Osteocyte (in vitro differentiated cells): ENCODE data around the gene EPS15. TPM values are rescaled to one million over a fixed set of nuclear protein-coding genes. Genes with fewer than 3 reads are reported as not detected.
"Not testable (repeated sequence)": the region's sequence is repeated elsewhere in the genome, so short reads cannot be mapped to it uniquely, and the experiment has no call there.

Source experiments
- DNase-seq: peaks from one replicate; pipeline ENCODE4 v3.0.0; 2021; ENCODE audit warnings: mixed read lengths; ENCODE audit not compliant: unreplicated experiment; ENCODE audit errors: extremely low spot score
- H3K27ac Mint-ChIP-seq: one replicate; pipeline ENCODE4 v1.8.0; 2021; ENCODE audit warnings: mild to moderate bottlenecking, mixed read lengths; ENCODE audit not compliant: unreplicated experiment
- H3K27me3 Mint-ChIP-seq: one replicate; pipeline ENCODE4 v1.8.0; 2021; ENCODE audit warnings: mixed read lengths; ENCODE audit not compliant: unreplicated experiment
- H3K36me3 Mint-ChIP-seq: one replicate; pipeline ENCODE4 v1.8.0; 2021; ENCODE audit warnings: mixed read lengths; ENCODE audit not compliant: unreplicated experiment
- H3K4me1 Mint-ChIP-seq: one replicate; pipeline ENCODE4 v1.8.0; 2021; ENCODE audit warnings: mixed read lengths; ENCODE audit not compliant: unreplicated experiment
- H3K4me3 Mint-ChIP-seq: one replicate; pipeline ENCODE4 v1.8.0; 2021; ENCODE audit warnings: mild to moderate bottlenecking, moderate library complexity, mixed read lengths; ENCODE audit not compliant: unreplicated experiment
- H3K9me3 Mint-ChIP-seq: one replicate; pipeline ENCODE4 v1.8.0; 2021; ENCODE audit warnings: mixed read lengths; ENCODE audit not compliant: unreplicated experiment
- CTCF ChIP-seq: fragments of 200-600 bp; sonication (generic); IDR thresholded peaks from 2 replicates; pipeline ENCODE4 v1.5.0; 2021; ENCODE audit warnings: antibody characterized with exemption, mild to moderate bottlenecking, moderate library complexity
- total RNA-seq: library from RNA; stranded (reverse); gene quantifications from 2 replicates; pipeline ENCODE4 v1.2.1, GENCODE V29; 2021

Gene EPS15
- total RNA-seq, 1 donor from 2014 or later: 62.4 TPM

- Mint-ChIP-seq H3K4me1 (peaks cover 5% of the 10 kb centered on the region), H3K36me3 (peaks cover 43% of the 10 kb centered on the region), H3K4me3 (no peak overlapping the region), H3K27ac (no peak overlapping the region), H3K9me3 (no peaks in the 10 kb centered on the region), H3K27me3 (no peaks in the 10 kb centered on the region)
- DNase-seq: no peak
- TF ChIP-seq CTCF: no peak
Observed at GRCh38 chr1:51473331-51474115, 45.5 kb downstream of the EPS15 start.

- no peak overlapping the region for H3K27ac Mint-ChIP-seq
- peaks cover 5% of the 10 kb centered on the region for H3K4me1 Mint-ChIP-seq
- peaks cover 44% of the 10 kb centered on the region for H3K36me3 Mint-ChIP-seq
- no peak for TF ChIP-seq CTCF
- H3K9me3 Mint-ChIP-seq: no peaks in the 10 kb centered on the region
- no peak overlapping the region for H3K4me3 Mint-ChIP-seq
- no peak for DNase-seq
- H3K27me3 Mint-ChIP-seq: no peaks in the 10 kb centered on the region
Observed at GRCh38 chr1:51472359-51472758, 46.7 kb downstream of the EPS15 start.

- H3K9me3 Mint-ChIP-seq: no peaks in the 10 kb centered on the region
- peaks cover 43% of the 10 kb centered on the region for H3K36me3 Mint-ChIP-seq
- H3K4me1 Mint-ChIP-seq: peaks cover 5% of the 10 kb centered on the region
- no peak overlapping the region for H3K4me3 Mint-ChIP-seq
- no peak overlapping the region for H3K27ac Mint-ChIP-seq
- H3K27me3 Mint-ChIP-seq: no peaks in the 10 kb centered on the region
- no peak for TF ChIP-seq CTCF
- DNase-seq: no peak
Observed at GRCh38 chr1:51469518-51469917, 49.5 kb downstream of the EPS15 start.

GRCh38 chr1:51464828-51465227, 54.2 kb downstream of the EPS15 start:
- H3K36me3 Mint-ChIP-seq: peaks cover 34% of the 10 kb centered on the region
- DNase-seq: no peak
- H3K4me1 Mint-ChIP-seq: no peaks in the 10 kb centered on the region
- no peak overlapping the region for H3K4me3 Mint-ChIP-seq
- H3K9me3 Mint-ChIP-seq: no peaks in the 10 kb centered on the region
- no peak for TF ChIP-seq CTCF
- H3K27me3 Mint-ChIP-seq: no peaks in the 10 kb centered on the region
- H3K27ac Mint-ChIP-seq: no peak overlapping the region

GRCh38 chr1:51463561-51463960, 55.5 kb downstream of the EPS15 start:
- no peak for DNase-seq
- peaks cover 31% of the 10 kb centered on the region for H3K36me3 Mint-ChIP-seq
- no peak overlapping the region for H3K4me3 Mint-ChIP-seq
- TF ChIP-seq CTCF: no peak
- no peaks in the 10 kb centered on the region for H3K4me1 Mint-ChIP-seq
- no peak overlapping the region for H3K27ac Mint-ChIP-seq
- H3K9me3 Mint-ChIP-seq: no peaks in the 10 kb centered on the region
- H3K27me3 Mint-ChIP-seq: no peaks in the 10 kb centered on the region

GRCh38 chr1:51462289-51462688, 56.8 kb downstream of the EPS15 start:
- not testable (repeated sequence) for H3K4me3 Mint-ChIP-seq, H3K4me1 Mint-ChIP-seq, H3K27ac Mint-ChIP-seq, DNase-seq, H3K9me3 Mint-ChIP-seq, H3K27me3 Mint-ChIP-seq
- peaks cover 33% of the 10 kb centered on the region for H3K36me3 Mint-ChIP-seq
